ENCODE results near the gene IL17RB.

DNA sequence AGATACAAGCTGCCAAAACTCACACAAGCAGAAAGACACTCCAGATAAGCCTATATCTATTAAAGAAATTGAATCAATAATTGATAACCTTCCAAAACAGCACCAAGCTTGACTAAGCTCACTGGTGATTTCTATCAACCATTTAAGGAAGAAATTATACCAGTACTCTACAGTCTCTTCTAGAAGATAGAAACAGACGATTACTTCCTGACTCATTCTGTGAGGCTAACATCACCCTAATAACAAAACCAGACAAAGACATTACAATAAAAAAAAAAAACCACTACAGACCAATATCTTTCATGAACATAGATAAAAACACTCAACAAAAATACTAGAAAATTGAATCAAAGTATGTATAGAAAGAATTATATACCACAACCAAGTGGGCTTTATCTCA is 20.3 kb upstream of the IL17RB start:
- TF ChIP-seq EZH2phosphoT487 (IDR thresholded peaks at IDR 0.05; ENCODE audit: insufficient read depth, low read depth) = no peak
- no peak for TF ChIP-seq EZH2 (IDR thresholded peaks at IDR 0.05; ENCODE audit: insufficient read depth, poor library complexity, severe bottlenecking)

Data from GM23248 (cell line).